HCT116 (cell line): ENCODE measurements around the gene CXCR2. TPM values are rescaled to one million over a fixed set of nuclear protein-coding genes. Genes with fewer than 3 reads are reported as not detected.

Experiments
- ATAC-seq: fragments of 200-7000 bp; cut with Tn5 transposase; 2 replicates; pipeline ENCODE4 v1.9.1; 2020; ENCODE audit warnings: mild to moderate bottlenecking, moderate library complexity
- BruUV-seq: library from RNA; stranded (reverse); fragments of 400-500 nt; replicated peaks from 2 replicates; lab custom pipeline; 2021; lab: Mats Ljungman, UMichigan
- CTCF ChIA-PET: fragments of 300-600 bp; sonication (Branson Sonifier 250); formaldehyde crosslinking; loops from one replicate; lab custom pipeline; 2021; ENCODE audit warnings: antibody characterized with exemption; lab: Charles Lee
- POLR2A ChIA-PET: fragments of 300-600, 350-600 bp; sonication (Branson Sonifier 250); formaldehyde crosslinking; loops from one replicate; lab custom pipeline; 2021; ENCODE audit warnings: antibody characterized with exemption; lab: Charles Lee
- RAD21 ChIA-PET, 2 experiments: fragments of 300-600 bp; sonication (Branson Sonifier 250); formaldehyde crosslinking; loops; one replicate each; lab custom pipeline; 2023; ENCODE audit warnings: low total read pairs in 2 of 2; ENCODE audit not compliant: uncharacterized antibody in 2 of 2, unreplicated experiment in 2 of 2, low non-redundant PET in 1 of 2; lab: Charles Lee
- DNase-seq: peaks from one replicate; pipeline ENCODE4 v3.0.0-alpha.2; 2010; ENCODE audit warnings: low read depth, low spot score
- H2AFZ ChIP-seq: fragments of 200-600 bp; shearing (Covaris generic), sonication (generic); 2 replicates; pipeline ENCODE4 v1.6.1; 2017; ENCODE audit warnings: low read depth, mixed run types, mixed read lengths, antibody characterized with exemption, low read length; ENCODE audit not compliant: poor library complexity, severe bottlenecking
- H3K27ac ChIP-seq: 2 replicates; pipeline ENCODE4 v1.5.1; 2012; ENCODE audit warnings: low read depth, low read length
- H3K27me3 ChIP-seq: fragments of 200-600 bp; sonication (generic); 2 replicates; pipeline ENCODE4 v1.6.1; 2016; ENCODE audit warnings: mixed run types, low read length, mixed read lengths; ENCODE audit not compliant: insufficient read depth
- H3K36me3 ChIP-seq, 2 experiments: fragments of 200-500 bp in 1 of 2; fragments of 200-600 bp in 1 of 2; sonication (Bioruptor generic) in 1 of 2; sonication (generic) in 1 of 2; 2 replicates each; pipeline versions ENCODE4 v1.5.1 to v1.6.1; 2014 to 2016; ENCODE audit warnings: low read length in 2 of 2, inconsistent platforms in 1 of 2, mixed read lengths in 1 of 2, mixed run types in 1 of 2; ENCODE audit not compliant: insufficient read depth in 2 of 2, control insufficient read depth in 1 of 2
- H3K4me1 ChIP-seq, 2 experiments: fragments of 200-600 bp in 1 of 2; sonication (generic) in 1 of 2; 2 replicates each; pipeline versions ENCODE4 v1.5.1 to v1.6.1; 2012 to 2017; ENCODE audit warnings: low read length in 2 of 2, inconsistent platforms in 1 of 2, mild to moderate bottlenecking in 1 of 2, mixed read lengths in 1 of 2, mixed run types in 1 of 2, moderate library complexity in 1 of 2; ENCODE audit not compliant: insufficient read depth in 2 of 2, control insufficient read depth in 1 of 2
- H3K4me2 ChIP-seq: fragments of 200-600 bp; sonication (generic); 2 replicates; pipeline ENCODE4 v1.6.1; 2017; ENCODE audit warnings: mixed run types, low read length, mixed read lengths
- H3K4me3 ChIP-seq, 2 experiments: fragments of 200-600 bp in 1 of 2; sonication (generic) in 1 of 2; replicated peaks in 1 of 2; 2 replicates each; pipeline ENCODE4 v1.5.1; 2011 to 2016; ENCODE audit warnings: low read length in 2 of 2, control low read depth in 1 of 2, low read depth in 1 of 2, mild to moderate bottlenecking in 1 of 2, mixed read lengths in 1 of 2, mixed run types in 1 of 2
- H3K79me2 ChIP-seq: fragments of 200-600 bp; sonication (generic); 2 replicates; pipeline ENCODE4 v1.6.1; 2017; ENCODE audit warnings: mild to moderate bottlenecking, mixed run types, low read length, moderate library complexity, mixed read lengths; ENCODE audit not compliant: insufficient read depth
- H3K9ac ChIP-seq: fragments of 200-600 bp; sonication (generic); 2 replicates; pipeline ENCODE4 v1.6.1; 2016; ENCODE audit warnings: low read length, mixed read lengths
- H3K9me2 ChIP-seq: fragments of 200-600 bp; sonication (generic), shearing (Covaris generic); 2 replicates; pipeline ENCODE4 v1.6.1; 2017; ENCODE audit warnings: mixed run types, mild to moderate bottlenecking, moderate library complexity; ENCODE audit not compliant: insufficient read depth
- H3K9me3 ChIP-seq, 2 experiments: fragments of 200-500 bp in 1 of 2; fragments of 200-600 bp in 1 of 2; sonication (Bioruptor generic) in 1 of 2; sonication (generic) in 1 of 2; 2 replicates each; pipeline ENCODE4 v1.6.1; 2014 to 2017; ENCODE audit warnings: low read length in 2 of 2, mixed read lengths in 2 of 2, inconsistent platforms in 1 of 2, low read depth in 1 of 2, mild to moderate bottlenecking in 1 of 2, mixed run types in 1 of 2, moderate library complexity in 1 of 2; ENCODE audit not compliant: control insufficient read depth in 1 of 2, insufficient read depth in 1 of 2
- H4K20me1 ChIP-seq: fragments of 200-600 bp; sonication (generic), shearing (Covaris generic); 2 replicates; pipeline ENCODE4 v1.6.1; 2017; ENCODE audit warnings: mixed run types, mild to moderate bottlenecking, moderate library complexity; ENCODE audit not compliant: insufficient read depth
- ATF3 ChIP-seq: IDR thresholded peaks from 2 replicates; pipeline ENCODE4 v1.6.1; 2012
- CBX3 ChIP-seq: IDR thresholded peaks from 2 replicates; pipeline ENCODE4 v1.6.1; 2012; ENCODE audit warnings: low read depth
- CEBPB ChIP-seq: IDR thresholded peaks from 2 replicates; pipeline ENCODE4 v1.6.1; 2012; ENCODE audit warnings: low read depth
- CTCF ChIP-seq, 3 experiments: fragments of 200-600 bp in 1 of 3; sonication (generic) in 1 of 3; IDR thresholded peaks in 2 of 3; conservative IDR thresholded peaks in 1 of 3; 2 replicates each; pipeline ENCODE4 v1.5.1; 2012 to 2017; ENCODE audit warnings: low read depth in 2 of 3, low read length in 2 of 3, antibody characterized with exemption in 1 of 3, borderline replicate concordance in 1 of 3, control low read depth in 1 of 3, mild to moderate bottlenecking in 1 of 3, mixed read lengths in 1 of 3, mixed run types in 1 of 3, moderate library complexity in 1 of 3; ENCODE audit not compliant: insufficient read depth in 1 of 3
- EGR1 ChIP-seq: IDR thresholded peaks from 2 replicates; pipeline ENCODE4 v1.6.1; 2012; ENCODE audit warnings: low read depth
- ELF1 ChIP-seq: IDR thresholded peaks from 2 replicates; pipeline ENCODE4 v1.6.1; 2012; ENCODE audit warnings: low read depth, borderline replicate concordance
- EZH2 ChIP-seq: fragments of 200-600 bp; sonication (generic); IDR thresholded peaks from 2 replicates; pipeline ENCODE4 v1.6.1; 2017; ENCODE audit warnings: antibody characterized with exemption, mixed run types
- EZH2phosphoT487 ChIP-seq: fragments of 200-600 bp; IDR thresholded peaks from 2 replicates; pipeline ENCODE4 v1.6.1; 2018; ENCODE audit warnings: antibody characterized with exemption, borderline replicate concordance
- FOSL1 ChIP-seq: IDR thresholded peaks from 2 replicates; pipeline ENCODE4 v1.6.1; 2012; ENCODE audit warnings: low read depth
- JUND ChIP-seq: IDR thresholded peaks from 2 replicates; pipeline ENCODE4 v1.6.1; 2012
- MAX ChIP-seq: IDR thresholded peaks from 2 replicates; pipeline ENCODE4 v1.6.1; 2012
- POLR2A ChIP-seq: IDR thresholded peaks from 2 replicates; pipeline ENCODE4 v1.7.0; 2011; ENCODE audit warnings: borderline replicate concordance; ENCODE audit not compliant: insufficient read depth, insufficient read length; ENCODE audit errors: extremely low read depth
- RAD21 ChIP-seq: IDR thresholded peaks from 2 replicates; pipeline ENCODE4 v1.6.1; 2012; ENCODE audit warnings: low read depth, mild to moderate bottlenecking
- REST ChIP-seq: IDR thresholded peaks from 2 replicates; pipeline ENCODE4 v1.6.1; 2012; ENCODE audit warnings: low read depth
- SIN3A ChIP-seq: IDR thresholded peaks from 2 replicates; pipeline ENCODE4 v1.6.1; 2012; ENCODE audit warnings: low read depth
- SP1 ChIP-seq: IDR thresholded peaks from 2 replicates; pipeline ENCODE4 v1.6.1; 2012; ENCODE audit warnings: low read depth
- SRF ChIP-seq: IDR thresholded peaks from 2 replicates; pipeline ENCODE4 v1.6.1; 2012; ENCODE audit warnings: low read depth
- TCF7L2 ChIP-seq: IDR thresholded peaks from 2 replicates; pipeline ENCODE4 v1.7.0; 2011; ENCODE audit warnings: borderline replicate concordance, inconsistent platforms; ENCODE audit not compliant: insufficient read depth, insufficient read length; ENCODE audit errors: extremely low read depth
- YY1 ChIP-seq: IDR thresholded peaks from 2 replicates; pipeline ENCODE4 v1.6.1; 2011; ENCODE audit warnings: low read length, low read depth, moderate library complexity, mild to moderate bottlenecking; ENCODE audit not compliant: insufficient replicate concordance; ENCODE audit errors: extremely low read depth
- ZBTB33 ChIP-seq: IDR thresholded peaks from 2 replicates; pipeline ENCODE4 v1.6.1; 2011; ENCODE audit warnings: mild to moderate bottlenecking, low read length, moderate library complexity; ENCODE audit not compliant: insufficient replicate concordance; ENCODE audit errors: extremely low read depth
- ZFX ChIP-seq: fragments of 450-650 bp; IDR thresholded peaks from 2 replicates; pipeline ENCODE4 v1.6.1; 2017
- ZNF274 ChIP-seq: fragments of 200-500 bp; sonication (Bioruptor generic); IDR thresholded peaks from 2 replicates; pipeline ENCODE4 v1.6.1; 2014; ENCODE audit warnings: mild to moderate bottlenecking, low read depth, low read length, inconsistent platforms
- intact Hi-C: fragments of 100-400 bp; cut with micrococcal nuclease; formaldehyde crosslinking; loops from 2 replicates; pipeline ENCODE4 v1.10.0; 2022
- total RNA-seq: library from RNA; stranded (reverse); gene quantifications from one replicate; pipeline ENCODE4 v1.2.1, GENCODE V29; 2021; ENCODE audit not compliant: unreplicated experiment

CXCR2 gene
- total RNA-seq, 1 experiment from 2014 or later: 0.15 TPM

- Histone ChIP-seq H3K4me2 (peak overlapping the region; percentile 38), H3K9me3 (no peaks in the 10 kb centered on the region), H4K20me1 (no peaks in the 10 kb centered on the region), H3K9ac (no peak overlapping the region), H2AFZ (peak overlapping the region; percentile 93), H3K27ac (no peak overlapping the region), H3K79me2 (no peaks in the 10 kb centered on the region), H3K4me3 (no peak overlapping the region), H3K4me1 (peaks cover 0 to 8% of the 10 kb centered on the region in 2 experiments; a peak in 2 of 4 replicates), H3K36me3 (no peaks in the 10 kb centered on the region), H3K27me3 (no peaks in the 10 kb centered on the region), H3K9me2 (no peaks in the 10 kb centered on the region)
- intact Hi-C loops: loop anchor here (1.0 to 5.0 kb wide), 4 partner anchors 71 to 280 kb away; partner anchors contain the start of genes AAMP and PNKD
- RAD21 ChIA-PET: no interaction called here
- DNase-seq (peak; percentile 75), ATAC-seq (peak; percentile 98)
- BruUV-seq: no TSS peak
- CTCF ChIA-PET: no interaction called here
- POLR2A ChIA-PET: no interaction called here
- TF ChIP-seq MAX (peak; percentile 66), ZBTB33 (no peak), EZH2 (no peak), SRF (no peak), ELF1 (no peak), FOSL1 (no peak), CEBPB (no peak), SP1 (no peak), ZFX (no peak), REST (no peak), CTCF (IDR thresholded peaks at IDR 0.05 in 2 of 3, conservative IDR thresholded peaks at IDR 0.05 in 1 of 3; ENCODE audit: borderline replicate concordance in 1 of 3, insufficient read depth in 1 of 3, low read depth in 2 of 3, low read length in 2 of 3) (peak; percentile 79 to 83 (median 82)), SIN3A (no peak), ATF3 (no peak), RAD21 (peak; percentile 87), EGR1 (no peak; the same call in 1 of the 2 replicates), JUND (no peak), ZNF274 (no peak), TCF7L2 (no peak), EZH2phosphoT487 (no peak), CBX3 (0 out of 2 replicates have a peak, but pooled peaks have one; percentile 7), YY1 (no peak), POLR2A (no peak)
These were observed 60.5 kb downstream of the CXCR2 start for GRCh38 chr2:218186355-218186766.
